GM19351 (cell line): ENCODE data around the gene HOXB13.
"Not testable (repeated sequence)": the region's sequence is repeated elsewhere in the genome, so short reads cannot be mapped to it uniquely, and the experiment has no call there.

ENCODE experiments used
- ATAC-seq: cut with Tn5 transposase; IDR thresholded peaks from one replicate; pipeline ENCODE4 v1.9.1; 2021; ENCODE audit warnings: mild to moderate bottlenecking, moderate library complexity; ENCODE audit not compliant: unreplicated experiment

The HOXB13 gene

DNA sequence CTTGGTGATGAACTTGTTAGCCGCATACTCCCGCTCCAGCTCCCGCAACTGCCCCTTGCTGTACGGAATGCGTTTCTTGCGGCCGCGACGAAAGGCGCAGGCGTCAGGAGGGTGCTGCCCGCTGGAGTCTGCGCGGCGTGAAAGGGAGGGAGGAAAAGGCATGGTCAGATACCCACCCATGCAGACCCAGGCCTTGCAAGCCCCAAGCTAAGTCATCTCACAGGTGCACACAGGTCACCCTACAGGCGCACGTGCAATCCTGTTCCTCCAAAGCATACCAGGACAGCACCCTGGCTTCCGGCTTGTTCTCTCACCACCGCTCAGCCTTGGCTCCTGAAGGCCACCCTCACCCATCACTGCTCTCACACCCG is 1.6 kb downstream of the HOXB13 start:
- no peak for ATAC-seq

DNA sequence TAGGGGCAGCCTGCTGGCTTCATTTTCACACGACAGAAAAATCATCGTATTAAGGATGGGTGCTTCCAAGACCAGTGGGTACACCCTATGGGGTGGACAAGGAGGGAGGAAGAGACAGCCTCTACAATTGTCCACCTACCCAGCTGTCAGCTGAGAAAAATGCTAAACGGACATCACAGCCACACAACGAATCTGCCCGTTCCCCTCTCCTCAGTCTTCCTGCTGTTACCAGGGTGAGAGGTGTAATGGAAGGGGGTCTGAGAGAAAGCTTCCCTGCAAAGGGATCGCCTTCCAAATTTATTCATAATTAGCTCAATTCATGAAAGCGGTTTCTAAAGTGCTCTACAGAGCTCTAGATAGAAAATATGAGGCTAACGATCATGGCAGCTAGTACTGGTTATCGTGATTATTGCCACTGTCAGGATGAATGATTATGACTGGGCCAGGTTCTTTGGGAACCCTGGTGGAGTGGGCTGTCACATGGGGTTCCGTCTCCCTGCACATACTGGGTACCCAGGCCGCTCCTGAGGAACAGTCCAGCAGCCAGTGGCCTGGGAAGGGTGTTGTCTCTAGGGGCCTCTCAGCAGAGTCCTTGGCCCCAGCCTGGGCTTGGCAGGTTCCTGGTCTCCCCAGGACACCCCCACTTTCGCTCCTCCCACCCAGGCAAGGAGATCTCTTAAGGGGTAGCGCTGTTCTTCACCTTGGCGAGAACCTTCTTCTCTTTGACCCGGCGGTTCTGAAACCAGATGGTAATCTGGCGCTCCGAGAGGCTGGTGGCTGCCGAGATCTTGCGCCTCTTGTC is 2.2 kb downstream of the HOXB13 start:
- ATAC-seq, result no peak

DNA sequence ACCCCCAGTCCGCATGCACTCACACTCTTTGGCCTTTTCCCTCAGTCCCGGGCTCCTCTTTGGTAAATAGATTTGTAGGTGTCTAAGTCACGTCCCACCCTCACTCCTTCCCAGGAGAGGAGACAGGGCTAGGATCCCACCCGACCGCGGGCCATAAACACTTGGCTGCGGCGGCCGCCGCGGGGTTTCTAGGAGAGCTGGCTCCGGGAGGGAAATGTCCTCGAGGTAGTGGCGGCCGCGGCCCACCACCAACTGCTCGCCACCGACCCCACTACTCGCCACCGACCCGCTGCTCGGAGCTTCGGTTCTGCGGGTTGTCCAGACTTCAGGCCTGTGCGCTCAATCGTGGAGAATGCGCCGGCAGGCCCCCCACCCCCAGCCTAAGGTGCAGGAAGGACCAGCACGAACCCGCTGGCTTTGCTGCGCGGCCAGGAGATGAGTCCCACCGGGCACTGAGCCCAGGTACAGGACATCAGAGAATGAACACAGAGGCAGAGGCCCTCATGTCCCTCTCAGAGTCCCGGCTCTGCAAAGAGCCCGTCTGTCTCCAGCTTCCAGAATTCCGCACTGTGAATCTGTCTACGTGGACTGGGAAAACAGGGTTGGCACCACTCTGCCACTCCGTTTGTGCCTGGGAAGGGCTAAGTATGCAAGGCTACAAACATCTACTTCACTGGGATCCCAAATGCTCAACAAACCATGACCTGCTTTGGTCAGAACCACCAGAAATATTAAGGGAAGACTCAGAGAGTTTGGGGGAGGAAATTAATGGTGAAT is 3.1 kb downstream of the HOXB13 start:
- ATAC-seq, result no peak

DNA sequence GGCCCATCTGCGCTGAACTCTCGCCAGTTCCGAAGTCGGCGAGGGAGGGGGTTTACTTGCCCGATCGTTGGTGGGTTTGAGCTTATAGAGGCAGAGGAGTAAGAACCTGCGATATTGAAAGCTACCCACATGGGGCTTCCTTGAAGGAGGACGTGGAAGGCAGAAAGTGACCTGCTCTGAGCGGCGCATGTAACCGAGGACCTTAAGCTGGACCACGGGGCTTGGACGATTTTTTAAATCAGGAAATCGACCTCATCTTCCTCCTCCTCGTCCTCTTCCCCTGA is 3.6 kb downstream of the HOXB13 start:
- ATAC-seq, result no peak

DNA sequence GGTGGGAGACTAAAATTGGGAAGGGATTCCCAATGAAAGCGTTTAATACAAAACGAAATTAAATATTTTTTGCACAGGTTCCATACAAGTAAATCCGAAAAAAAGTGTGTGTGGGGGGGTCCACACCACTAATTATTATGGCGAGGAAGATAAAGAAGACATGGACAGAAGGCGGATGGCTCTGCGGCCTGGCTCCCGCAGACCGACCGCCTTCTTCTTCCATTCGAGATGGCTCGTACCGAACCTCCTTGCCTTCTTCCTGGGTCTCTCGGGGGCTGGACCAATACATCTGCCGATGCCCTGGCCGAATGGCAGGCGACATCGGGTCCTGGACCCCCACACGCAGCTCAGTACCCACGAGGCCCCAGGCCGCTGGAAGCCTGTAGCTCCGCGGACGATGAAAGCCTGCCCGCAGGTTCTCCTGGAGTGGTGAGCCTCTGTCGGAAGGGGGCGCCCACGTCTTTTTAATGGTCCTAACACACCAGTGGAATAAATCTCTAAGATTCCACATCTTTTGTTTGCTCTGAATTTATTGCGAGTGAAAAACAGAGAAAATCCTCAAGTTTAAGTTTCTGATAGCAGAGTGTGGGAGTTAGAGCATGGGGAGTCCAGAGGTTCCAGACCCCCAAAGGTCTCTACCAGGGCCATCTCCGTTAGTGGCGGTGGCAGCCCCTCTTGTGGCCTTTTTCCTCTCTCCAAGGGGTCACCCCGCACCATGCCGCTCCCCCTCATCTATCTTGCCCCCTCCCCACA is 4.1 kb downstream of the HOXB13 start:
- ATAC-seq, result no peak

DNA sequence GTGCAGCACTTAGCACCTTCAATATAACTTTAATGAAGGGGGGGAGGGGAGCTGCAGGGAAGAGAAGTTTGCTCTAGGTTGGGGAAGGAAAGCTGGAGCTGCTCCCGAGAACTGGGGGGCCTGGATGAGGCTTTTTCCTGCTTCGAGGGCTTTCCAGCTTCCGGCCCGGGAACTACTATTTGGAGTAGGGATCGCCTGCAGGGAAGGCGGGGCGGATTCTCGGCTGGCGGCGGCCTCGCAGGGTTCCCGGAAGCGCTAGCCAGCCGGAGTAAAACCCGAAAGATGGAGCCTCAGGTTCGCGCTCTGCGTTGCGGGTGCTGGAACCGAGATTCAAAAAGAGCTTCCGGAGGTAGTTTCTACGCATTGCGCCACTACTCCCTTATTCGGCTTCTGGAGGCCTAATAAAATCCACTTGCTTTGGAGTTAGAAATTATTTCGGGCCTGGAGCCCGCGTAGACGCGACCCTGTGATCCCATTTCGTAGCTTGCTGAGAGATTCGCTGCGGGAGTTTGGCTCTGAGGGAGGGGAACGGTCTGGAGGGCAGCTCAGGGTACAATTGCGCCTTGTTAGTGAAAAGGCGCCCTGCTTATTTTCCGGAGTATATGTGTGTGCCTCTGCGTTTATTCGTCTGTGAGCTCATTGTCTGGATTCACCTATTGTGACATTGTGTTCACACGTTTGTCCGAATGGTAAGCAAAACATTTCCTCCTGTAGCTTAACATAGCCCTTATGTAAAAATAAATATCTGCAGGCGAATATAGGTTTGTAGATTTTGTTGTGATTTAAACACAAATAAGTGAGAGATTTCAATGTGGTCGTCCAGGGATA is 4.9 kb downstream of the HOXB13 start:
- no peak for ATAC-seq

DNA sequence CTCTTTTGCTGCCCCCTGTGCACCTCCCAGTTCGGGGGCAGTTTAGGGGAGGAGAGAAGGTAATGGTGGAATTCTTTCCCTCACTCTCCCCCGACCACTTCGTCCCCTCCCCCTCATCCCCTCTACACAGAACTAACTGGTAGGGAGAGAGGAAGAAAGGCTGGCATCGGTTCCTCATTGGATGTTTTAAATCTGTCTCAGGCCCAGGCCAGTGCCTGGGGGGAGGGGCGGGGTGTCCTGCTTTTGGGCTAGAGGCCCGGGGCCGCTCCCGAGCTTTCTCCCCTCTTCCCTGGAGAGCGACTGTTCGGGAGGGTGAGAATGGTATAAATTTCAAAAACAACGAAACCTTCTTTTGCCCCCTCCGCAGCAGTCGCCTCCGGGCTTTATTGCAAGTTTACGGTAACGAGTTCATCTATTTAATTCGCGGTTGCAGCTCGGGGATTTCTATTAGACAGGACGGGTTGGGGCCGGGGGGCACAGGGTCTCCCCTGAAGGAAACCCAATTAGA is 5.6 kb downstream of the HOXB13 start, which contains the start of gene PRAC2:
Gene PRAC2, plus strand, starts transcription at position 271 of the 508 bp plus-strand sequence. CDS start 1,226 bp downstream, outside the sequence.
- ATAC-seq, result no peak

DNA sequence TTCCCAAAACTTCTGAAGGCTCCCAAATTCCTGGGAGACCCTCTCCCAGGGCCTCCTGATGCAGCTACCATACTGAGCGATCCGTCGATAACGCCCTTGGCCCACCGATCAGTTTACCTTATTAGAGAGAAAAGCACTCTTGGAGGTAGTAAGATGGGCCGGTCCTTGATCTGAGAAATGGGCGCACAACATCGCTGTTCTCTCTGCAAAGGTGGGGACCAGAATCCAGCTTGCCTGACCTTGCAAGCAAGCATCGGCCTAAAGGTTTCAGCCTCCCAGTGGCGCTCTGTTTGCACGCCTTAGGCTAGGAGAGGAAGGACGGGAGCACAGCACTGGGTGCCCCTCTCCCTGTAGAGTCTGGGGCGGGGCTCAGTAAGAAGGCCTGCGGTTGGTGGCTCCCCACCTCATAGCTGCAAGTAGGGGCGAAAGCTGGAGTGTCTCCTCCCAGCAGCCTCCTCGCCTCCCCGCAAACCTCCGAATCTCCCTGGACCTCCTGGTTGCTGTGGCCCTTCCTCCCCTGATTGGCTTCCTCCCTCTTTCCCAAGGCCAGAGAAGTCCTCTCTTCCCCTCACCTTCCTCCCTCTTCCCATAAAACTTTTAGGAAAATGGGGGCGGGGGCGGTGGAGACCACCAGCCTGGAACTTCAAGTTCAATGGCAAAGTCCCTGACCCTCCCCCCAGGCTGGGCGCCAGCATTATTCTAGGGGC is 6.2 kb downstream of the HOXB13 start, which contains the start of gene PRAC1:
Gene PRAC1, minus strand, starts transcription at position 318 of the 707 bp plus-strand sequence. Its CDS starts 126 bp downstream, at position 192.
- no peak for ATAC-seq

DNA sequence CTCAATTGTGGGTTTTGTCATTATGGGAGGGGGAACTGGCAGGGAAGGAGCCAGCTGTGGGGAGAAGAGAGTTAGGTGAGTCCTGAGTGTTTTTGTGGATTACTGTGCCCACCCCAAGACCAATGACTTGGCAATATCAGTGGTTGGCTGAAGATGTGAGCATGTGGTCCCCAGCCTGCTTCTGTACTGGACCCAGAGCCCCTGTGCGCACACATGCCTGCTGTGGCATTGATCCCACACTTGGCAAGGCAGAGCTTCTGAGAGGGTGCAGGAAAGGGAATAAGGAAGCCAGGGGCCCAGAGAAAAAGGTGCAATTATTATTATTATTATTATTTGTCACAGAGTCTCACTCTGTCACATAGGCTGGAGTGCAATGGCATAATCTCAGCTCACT is 7.5 kb downstream of the HOXB13 start:
- ATAC-seq, result no peak

DNA sequence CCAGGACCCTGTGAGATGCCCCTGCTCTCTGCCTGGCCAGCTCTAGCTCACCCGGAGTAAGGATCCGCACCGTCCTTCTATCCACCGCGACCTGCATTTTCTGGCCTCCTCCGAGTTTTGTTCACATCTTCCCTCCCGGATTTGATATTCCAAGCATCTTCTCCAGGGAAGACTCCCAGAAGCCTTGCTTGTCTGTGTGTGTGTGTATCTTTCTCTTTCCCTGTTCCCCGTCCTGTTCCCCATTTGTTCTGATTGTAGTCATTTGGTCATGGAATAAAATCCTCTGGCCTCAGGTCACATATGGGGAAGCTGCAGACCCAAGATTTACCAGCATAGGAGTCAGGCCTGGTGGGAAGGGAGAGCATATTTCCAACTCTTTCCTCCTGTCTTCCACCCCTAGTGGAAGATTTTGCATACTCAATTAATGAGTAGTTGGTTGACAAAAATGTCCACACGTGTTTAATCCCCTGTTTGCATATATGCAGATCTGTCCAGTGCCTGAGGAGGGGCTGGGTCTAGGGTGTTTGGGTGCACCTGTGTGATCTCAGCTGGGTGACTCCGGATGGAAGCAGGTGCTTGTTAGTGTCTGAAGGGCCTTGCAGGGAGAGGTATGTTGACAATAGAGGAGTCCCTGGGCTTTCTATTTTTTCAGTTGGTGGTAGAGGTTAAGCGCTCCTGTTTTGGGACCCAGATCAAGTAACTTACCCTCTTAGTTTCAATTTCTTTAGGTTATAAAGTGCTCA is 8.1 kb downstream of the HOXB13 start:
- no peak for ATAC-seq

DNA sequence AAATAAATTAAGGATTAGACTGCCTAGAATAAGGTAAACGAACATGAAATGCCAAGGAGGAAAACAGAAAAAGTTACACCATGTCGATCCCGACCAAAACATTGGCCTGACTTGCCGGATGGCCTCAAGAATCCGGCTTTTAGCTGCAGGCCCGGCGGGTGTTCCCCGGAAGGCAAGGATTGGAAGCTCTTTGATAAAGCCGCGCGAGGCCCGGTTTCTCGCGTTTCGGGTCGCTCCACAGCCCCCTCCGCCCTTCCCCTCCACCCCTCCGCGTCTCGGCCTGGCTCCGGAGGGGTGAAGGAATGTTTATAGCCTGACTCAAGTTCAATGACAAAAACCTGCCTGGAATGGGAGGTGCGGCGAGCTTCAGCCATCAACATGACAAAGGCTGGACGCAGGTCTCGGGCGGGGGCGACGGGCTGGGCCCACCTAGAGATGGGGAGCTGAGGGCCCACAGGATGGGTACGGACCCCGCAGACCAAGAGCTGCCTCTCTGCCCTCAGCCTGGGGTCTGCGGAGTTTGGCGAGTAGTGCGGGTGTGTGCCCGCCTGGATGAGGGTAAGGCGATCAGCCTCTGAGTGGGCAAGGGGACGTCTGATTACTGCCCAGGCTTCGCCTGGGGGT is 8.8 kb downstream of the HOXB13 start:
- no peak for ATAC-seq

DNA sequence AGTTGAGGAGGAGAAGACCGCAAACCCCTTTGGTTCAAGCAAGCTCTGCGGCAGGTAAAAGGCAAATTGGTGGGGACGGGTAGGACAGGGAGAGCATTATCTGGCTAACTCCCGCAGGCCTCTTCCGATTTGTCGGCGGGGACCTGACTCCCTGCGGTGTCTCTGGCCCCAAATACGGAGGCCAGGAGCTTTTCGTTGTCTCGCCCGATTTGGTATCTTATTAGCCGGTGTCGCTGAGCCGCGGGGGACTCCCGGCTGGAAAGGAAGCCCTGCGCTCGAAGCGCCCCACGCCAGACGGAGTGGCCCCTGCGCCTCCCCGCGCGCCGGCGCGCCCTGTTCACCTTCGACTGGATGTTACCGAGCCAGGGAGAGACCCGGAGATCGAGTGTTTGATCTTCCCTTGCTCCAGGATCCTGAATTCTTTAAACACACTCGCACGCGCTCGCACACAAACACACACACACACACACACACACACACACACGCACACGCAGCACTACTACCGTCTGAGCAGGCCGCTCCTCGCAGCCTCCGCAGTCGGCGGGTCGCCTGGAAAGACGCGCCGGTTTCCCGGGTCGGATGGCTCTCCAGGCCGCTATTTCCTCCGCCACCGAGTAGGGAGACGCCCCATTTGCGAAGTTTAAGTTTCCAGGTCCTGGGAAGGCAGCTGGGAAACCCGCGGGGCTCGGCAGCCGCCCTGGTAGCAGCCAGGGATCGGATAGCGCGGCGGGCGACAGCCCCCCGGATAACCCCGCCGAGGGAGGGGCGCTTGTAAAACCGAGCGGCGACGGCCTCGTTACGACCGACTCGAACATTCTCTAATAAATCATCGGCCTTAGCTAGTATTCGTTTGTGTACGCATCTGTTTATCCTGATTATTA is 9.5 kb downstream of the HOXB13 start:
- ATAC-seq, result no peak

DNA sequence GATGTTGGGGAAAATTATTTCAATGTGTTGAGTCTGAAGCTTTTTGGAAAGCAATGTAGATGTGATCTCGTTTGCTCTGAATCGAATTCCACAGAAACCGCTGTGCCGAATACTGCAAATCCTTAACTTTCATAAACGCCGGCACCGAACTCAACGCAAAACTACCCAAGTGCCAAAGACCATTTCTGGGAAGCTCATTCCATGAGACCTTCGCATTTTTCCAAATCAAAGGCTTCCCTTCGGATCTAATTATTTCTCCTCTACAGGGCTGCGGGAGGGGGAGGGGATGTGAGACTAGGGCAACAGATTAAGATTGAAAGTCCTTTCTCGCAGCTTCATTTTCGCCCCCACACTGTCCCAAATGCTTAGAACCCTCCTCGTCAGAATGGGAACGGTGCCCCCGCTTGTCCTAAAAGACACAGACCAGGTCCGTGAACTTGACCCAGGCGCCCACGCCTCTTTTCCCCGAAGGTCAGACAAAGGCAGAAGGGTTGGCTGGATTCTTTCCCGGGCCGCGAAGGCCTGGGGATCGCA is 10.3 kb downstream of the HOXB13 start:
- ATAC-seq, result no peak

DNA sequence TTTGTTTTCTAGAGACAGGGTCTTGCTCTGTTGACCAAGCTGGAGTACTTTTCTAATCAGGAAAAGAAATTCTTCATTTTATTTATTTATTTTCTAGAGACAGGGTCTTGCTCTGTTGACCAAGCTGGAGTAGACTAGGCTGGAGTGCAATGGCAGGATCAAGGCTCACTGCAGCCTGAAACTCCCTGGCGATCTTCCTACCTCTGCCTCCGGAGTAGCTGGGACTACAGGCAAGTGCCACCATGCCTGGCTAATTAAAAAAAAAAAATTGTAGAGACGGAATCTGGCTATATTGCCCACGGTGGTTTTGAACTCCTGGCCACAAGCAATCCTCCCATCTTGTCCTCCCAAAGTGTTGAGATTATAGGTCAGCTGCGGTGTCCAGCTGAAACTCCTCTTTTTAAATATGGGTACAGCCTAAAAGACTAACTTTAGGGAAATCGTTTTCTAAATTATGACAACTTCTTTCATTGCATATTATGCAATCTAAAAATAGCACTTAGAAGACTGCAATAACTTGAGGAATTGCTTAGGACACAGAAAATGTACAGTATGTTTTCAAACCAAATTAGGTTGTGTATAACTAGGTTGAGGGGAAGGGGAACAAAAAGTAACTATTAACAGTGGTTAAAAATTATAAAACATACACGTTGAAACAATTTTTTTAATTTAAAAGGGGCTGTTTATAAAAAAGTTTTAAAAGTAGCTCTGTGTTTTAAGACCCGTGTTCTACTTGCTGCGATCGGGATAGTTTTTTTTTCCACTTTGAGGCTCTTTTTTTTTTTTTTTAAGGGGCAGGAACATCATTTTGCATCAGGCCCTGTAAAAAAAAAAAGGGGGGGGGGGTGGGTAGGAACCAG is 11.0 kb downstream of the HOXB13 start:
- ATAC-seq, result no peak

DNA sequence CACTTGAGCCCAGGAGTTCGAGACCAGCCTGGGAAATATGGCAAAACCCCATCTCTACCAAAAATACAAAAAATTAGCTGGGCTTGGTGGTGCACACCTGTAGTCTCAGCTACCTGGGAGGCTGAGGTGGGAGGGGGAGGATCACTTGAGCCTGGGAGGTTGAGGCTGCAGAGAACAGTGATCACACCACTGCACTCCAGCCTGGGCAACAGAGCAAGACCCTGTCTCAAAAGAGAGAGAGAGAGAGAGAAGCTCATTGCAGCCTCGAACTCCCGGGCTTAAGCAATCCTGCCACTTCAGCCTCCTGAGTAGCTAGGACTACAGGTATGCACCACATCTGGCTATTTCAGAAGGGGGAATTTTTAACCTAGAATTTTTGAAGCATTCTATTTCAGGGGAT is 12.0 kb downstream of the HOXB13 start:
- not testable (repeated sequence) for ATAC-seq
